Measurements from ENCODE around the gene SPINT2.

SPINT2 gene

GRCh38 chr19:38276942-38277517 is 12.7 kb downstream of the SPINT2 start:
- in situ Hi-C loops (cut with HindIII; ENCODE audit: low sequenced_read_pairs): no loop called here
- DNase-seq (ENCODE audit: low read depth): no peak
- TF ChIP-seq, protein P1, sequence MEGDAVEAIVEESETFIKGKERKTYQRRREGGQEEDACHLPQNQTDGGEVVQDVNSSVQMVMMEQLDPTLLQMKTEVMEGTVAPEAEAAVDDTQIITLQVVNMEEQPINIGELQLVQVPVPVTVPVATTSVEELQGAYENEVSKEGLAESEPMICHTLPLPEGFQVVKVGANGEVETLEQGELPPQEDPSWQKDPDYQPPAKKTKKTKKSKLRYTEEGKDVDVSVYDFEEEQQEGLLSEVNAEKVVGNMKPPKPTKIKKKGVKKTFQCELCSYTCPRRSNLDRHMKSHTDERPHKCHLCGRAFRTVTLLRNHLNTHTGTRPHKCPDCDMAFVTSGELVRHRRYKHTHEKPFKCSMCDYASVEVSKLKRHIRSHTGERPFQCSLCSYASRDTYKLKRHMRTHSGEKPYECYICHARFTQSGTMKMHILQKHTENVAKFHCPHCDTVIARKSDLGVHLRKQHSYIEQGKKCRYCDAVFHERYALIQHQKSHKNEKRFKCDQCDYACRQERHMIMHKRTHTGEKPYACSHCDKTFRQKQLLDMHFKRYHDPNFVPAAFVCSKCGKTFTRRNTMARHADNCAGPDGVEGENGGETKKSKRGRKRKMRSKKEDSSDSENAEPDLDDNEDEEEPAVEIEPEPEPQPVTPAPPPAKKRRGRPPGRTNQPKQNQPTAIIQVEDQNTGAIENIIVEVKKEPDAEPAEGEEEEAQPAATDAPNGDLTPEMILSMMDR (IDR thresholded peaks at IDR 0.05; ENCODE audit: low read depth, low read length, missing control alignments): no peak
- H3K4me3 ChIP-seq (ENCODE audit: low read depth, low read length): no peak overlapping the region

GRCh38 chr19:38277549-38277948 is 13.2 kb downstream of the SPINT2 start:
- H3K4me3 ChIP-seq (ENCODE audit: low read depth, low read length): no peak overlapping the region
- TF ChIP-seq, protein P1 (IDR thresholded peaks at IDR 0.05; ENCODE audit: low read depth, low read length, missing control alignments): no peak
- no peak for DNase-seq (ENCODE audit: low read depth)
- in situ Hi-C loops (cut with HindIII; ENCODE audit: low sequenced_read_pairs): no loop called here

DNA sequence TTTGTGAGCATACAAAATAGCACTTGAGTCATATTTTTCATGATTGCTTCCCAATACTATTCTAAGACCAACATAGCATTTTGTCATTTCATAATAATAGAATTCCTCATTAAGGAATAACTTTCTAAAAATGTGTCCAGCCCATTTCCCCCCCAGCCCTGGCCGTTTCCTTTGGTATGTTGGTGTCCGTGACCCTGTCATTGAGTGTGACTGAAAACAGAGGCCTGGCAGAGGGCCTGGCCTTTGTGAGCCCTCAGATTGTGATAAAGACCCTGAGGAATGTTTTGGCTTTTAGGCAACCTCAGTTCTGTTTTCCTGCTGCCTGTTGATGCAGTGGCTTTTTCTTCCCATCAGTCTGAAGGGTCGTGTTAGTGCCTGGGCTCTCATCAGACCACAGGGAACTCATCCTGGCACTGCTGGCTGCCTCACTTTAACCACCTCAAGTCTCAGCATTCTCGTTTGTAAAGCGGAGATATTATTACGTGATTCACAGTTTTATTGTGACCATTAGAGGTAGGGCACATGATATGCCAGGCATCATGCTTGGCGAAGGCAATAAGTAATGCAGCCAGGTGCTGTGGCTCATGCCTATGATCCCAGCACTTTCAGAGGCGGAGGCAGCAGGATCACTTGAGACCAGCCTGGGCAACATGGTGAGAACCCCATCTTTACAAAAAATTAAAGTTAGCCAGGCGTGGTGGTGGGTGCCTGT is 13.8 kb downstream of the SPINT2 start:
- in situ Hi-C loops (cut with HindIII; ENCODE audit: low sequenced_read_pairs): no loop called here
- no peak overlapping the region for H3K4me3 ChIP-seq (ENCODE audit: low read depth, low read length)
- TF ChIP-seq, protein P1 (IDR thresholded peaks at IDR 0.05; ENCODE audit: low read depth, low read length, missing control alignments): no peak
- DNase-seq (ENCODE audit: low read depth): no peak

DNA sequence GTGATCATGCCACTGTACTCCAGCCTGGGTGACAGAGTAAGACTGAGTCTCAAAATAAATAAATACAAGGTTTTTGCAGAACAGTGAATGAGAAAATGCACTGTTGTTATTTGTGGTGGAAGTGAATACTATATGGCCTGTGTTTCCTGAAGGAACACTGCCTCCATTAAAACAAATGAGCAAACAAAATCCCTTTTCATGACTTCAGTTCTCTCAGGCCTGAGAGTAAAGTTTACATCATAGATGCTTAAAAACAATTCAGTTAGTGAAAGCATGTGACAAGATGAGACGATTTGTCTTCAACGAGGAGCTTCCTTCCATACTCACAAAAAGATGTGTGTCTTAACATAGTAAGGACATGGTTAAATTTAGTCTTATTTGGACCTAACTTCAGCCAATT is 14.4 kb downstream of the SPINT2 start:
- no peak overlapping the region for H3K4me3 ChIP-seq (ENCODE audit: low read depth, low read length)
- TF ChIP-seq, protein P1 (IDR thresholded peaks at IDR 0.05; ENCODE audit: low read depth, low read length, missing control alignments): no peak
- in situ Hi-C loops (cut with HindIII; ENCODE audit: low sequenced_read_pairs): no loop called here
- no peak for DNase-seq (ENCODE audit: low read depth)

GRCh38 chr19:38280030-38280921 is 15.9 kb downstream of the SPINT2 start:
- H3K4me3 ChIP-seq (ENCODE audit: low read depth, low read length): no peak overlapping the region
- in situ Hi-C loops (cut with HindIII; ENCODE audit: low sequenced_read_pairs): no loop called here
- TF ChIP-seq, protein P1 (IDR thresholded peaks at IDR 0.05; ENCODE audit: low read depth, low read length, missing control alignments): no peak
- no peak for DNase-seq (ENCODE audit: low read depth)

- no peak overlapping the region for H3K4me3 ChIP-seq (ENCODE audit: low read depth, low read length)
- TF ChIP-seq, protein P1 (IDR thresholded peaks at IDR 0.05; ENCODE audit: low read depth, low read length, missing control alignments): no peak
- in situ Hi-C loops (cut with HindIII; ENCODE audit: low sequenced_read_pairs): no loop called here
- DNase-seq (ENCODE audit: low read depth): no peak
These were observed 17.6 kb downstream of the SPINT2 start for GRCh38 chr19:38281811-38282566.
